Endothelial cell of umbilical vein (primary cell): ENCODE results near the gene TRAPPC12. TPM values are rescaled to one million over a fixed set of nuclear protein-coding genes. Genes with fewer than 3 reads are reported as not detected.
"Not testable (repeated sequence)": the region's sequence is repeated elsewhere in the genome, so short reads cannot be mapped to it uniquely, and the experiment has no call there.

Experiments
- BruUV-seq: library from RNA; stranded (reverse); fragments of 400-500 nt; replicated peaks from 2 replicates; lab custom pipeline; 2021; lab: Mats Ljungman, UMichigan
- CTCF ChIA-PET: fragments of 300-600, 350-600 bp; sonication (Branson Sonifier 250); formaldehyde crosslinking; loops from one replicate; lab custom pipeline; 2021; ENCODE audit warnings: antibody characterized with exemption, inconsistent platforms; lab: Charles Lee
- POLR2A ChIA-PET: fragments of 300-600, 350-600 bp; sonication (Branson Sonifier 250); formaldehyde crosslinking; loops from one replicate; lab custom pipeline; 2021; ENCODE audit warnings: antibody characterized with exemption, inconsistent platforms; lab: Charles Lee
- DNase-seq: peaks from one replicate; pipeline ENCODE4 v3.0.0-alpha.2; 2011; ENCODE audit warnings: low read depth, low spot score
- FAIRE-seq: peaks from 2 replicates; lab custom pipeline; 2011; peaks lifted over from hg19 to GRCh38; lab: Jason Lieb, UNC
- H2AFZ ChIP-seq: 2 replicates; pipeline ENCODE4 v1.6.0; 2012; ENCODE audit warnings: low read depth, low read length, control low read depth, inconsistent platforms
- H3K27ac ChIP-seq: 2 replicates; pipeline ENCODE4 v1.5.1; 2011; ENCODE audit warnings: low read depth, mild to moderate bottlenecking, control low read depth, low read length, moderate library complexity; ENCODE audit not compliant: insufficient read depth
- H3K27me3 ChIP-seq, 2 experiments: 2 replicates each; pipeline versions ENCODE4 v1.6.0 to v1.6.1; 2011; ENCODE audit warnings: low read length in 2 of 2, mixed read lengths in 1 of 2; ENCODE audit not compliant: control insufficient read depth in 2 of 2, insufficient read depth in 2 of 2
- H3K36me3 ChIP-seq, 2 experiments: 2 replicates in 1 of 2; 3 replicates in 1 of 2; pipeline ENCODE4 v1.5.1; 2011; ENCODE audit warnings: low read length in 2 of 2, mild to moderate bottlenecking in 1 of 2, moderate library complexity in 1 of 2; ENCODE audit not compliant: control insufficient read depth in 2 of 2, insufficient read depth in 2 of 2; ENCODE audit errors: extremely low read depth in 1 of 2
- H3K4me1 ChIP-seq: 3 replicates; pipeline ENCODE4 v1.5.1; 2011; ENCODE audit warnings: mild to moderate bottlenecking, low read length; ENCODE audit not compliant: control insufficient read depth, insufficient read depth; ENCODE audit errors: extremely low read depth
- H3K4me2 ChIP-seq: 2 replicates; pipeline ENCODE4 v1.6.1; 2011; ENCODE audit warnings: low read length, control low read depth, mixed read lengths; ENCODE audit not compliant: insufficient read depth
- H3K4me3 ChIP-seq, 3 experiments: fragments of 200-600 bp in 1 of 3; sonication (generic), shearing (Covaris generic) in 1 of 3; replicated peaks in 1 of 3; 2 replicates each; pipeline ENCODE4 v1.5.1; 2011 to 2016; ENCODE audit warnings: control low read depth in 3 of 3, low read length in 3 of 3, mild to moderate bottlenecking in 2 of 3, inconsistent platforms in 1 of 3, low read depth in 1 of 3, moderate library complexity in 1 of 3; ENCODE audit not compliant: insufficient read depth in 1 of 3
- H3K79me2 ChIP-seq: 2 replicates; pipeline ENCODE4 v1.6.0; 2012; ENCODE audit warnings: low read length, inconsistent platforms; ENCODE audit not compliant: control insufficient read depth, insufficient read depth
- H3K9ac ChIP-seq: replicated peaks from 2 replicates; pipeline ENCODE3; 2011; ENCODE audit warnings: low read length, control low read depth; ENCODE audit not compliant: insufficient read depth; ENCODE audit errors: extremely low read depth
- H3K9me1 ChIP-seq: replicated peaks from 3 replicates; pipeline ENCODE4 v1.6.0; 2011; ENCODE audit warnings: mild to moderate bottlenecking, low read length; ENCODE audit not compliant: control insufficient read depth, insufficient read depth; ENCODE audit errors: extremely low read depth
- H3K9me3 ChIP-seq: replicated peaks from 2 replicates; pipeline ENCODE4 v1.5.1; 2012; ENCODE audit warnings: low read length, inconsistent platforms; ENCODE audit not compliant: control insufficient read depth, insufficient read depth
- H4K20me1 ChIP-seq: replicated peaks from 2 replicates; pipeline ENCODE3; 2011; ENCODE audit warnings: mild to moderate bottlenecking, low read length; ENCODE audit not compliant: control insufficient read depth, insufficient read depth; ENCODE audit errors: extremely low read depth
- EZH2 ChIP-seq: IDR thresholded peaks from 2 replicates; pipeline ENCODE4 v1.6.1; 2012; ENCODE audit warnings: borderline replicate concordance, low read depth, mild to moderate bottlenecking, moderate library complexity, low read length, inconsistent platforms; ENCODE audit not compliant: severe bottlenecking
- POLR2AphosphoS5 ChIP-seq: IDR thresholded peaks from 2 replicates; pipeline ENCODE4 v1.6.1; 2012; ENCODE audit warnings: low read depth, mild to moderate bottlenecking, control low read depth, low read length, moderate library complexity; ENCODE audit not compliant: insufficient read depth
- dilution Hi-C: fragments of 300-500 bp; cut with MboI; formaldehyde crosslinking; loops from one replicate; pipeline ENCODE4 v1.15.0; 2019; ENCODE audit warnings: low sequenced_read_pairs; ENCODE audit not compliant: extremely low pct_ligation_motif_present
- intact Hi-C: fragments of 100-400 bp; cut with micrococcal nuclease; formaldehyde crosslinking; loops from one replicate; pipeline ENCODE4 v1.10.0; 2022
- polyA plus RNA-seq, 4 experiments: library from polyadenylated mRNA; depleted of rRNA in 3 of 4; stranded (reverse) in 3 of 4; unstranded in 1 of 4; fragments of >200 nt; gene quantifications; 2 replicates each; pipeline versions ENCODE4 v1.2.1 to v1.2.3, GENCODE V29; 2011 to 2012; ENCODE audit warnings: missing spikeins in 1 of 4
- total RNA-seq: library from RNA; stranded (reverse); gene quantifications from 2 replicates; pipeline ENCODE4 v1.2.3, GENCODE V29; 2021
- TF ChIP-seq, protein P1 (sequence below), 2 donors: IDR thresholded peaks; 1 replicate in 1 of 2; 2 replicates in 1 of 2; pipeline ENCODE4 v1.5.1; 2011; ENCODE audit warnings: low read length in 2 of 2, mild to moderate bottlenecking in 2 of 2, moderate library complexity in 2 of 2, control low read depth in 1 of 2, inconsistent platforms in 1 of 2, low read depth in 1 of 2; ENCODE audit not compliant: insufficient read depth in 1 of 2; ENCODE audit errors: extremely low read depth in 1 of 2

The TRAPPC12 gene
- total and polyA plus RNA-seq, 2 donors (not counting 3 experiments of a cell fraction or from before 2014, with no cell fraction given), result 47.5 to 81.5 TPM

GRCh38 chr2:3513026-3513810, 133.7 kb downstream of the TRAPPC12 start:
- H3K4me1 ChIP-seq, result peaks cover 5% of the 10 kb centered on the region
- peak; percentile 16 for DNase-seq
- H3K9me1 ChIP-seq, result no peaks in the 10 kb centered on the region
- no peaks in the 10 kb centered on the region for H3K27me3 ChIP-seq
- TF ChIP-seq EZH2, result no peak
- TF ChIP-seq, protein P1, sequence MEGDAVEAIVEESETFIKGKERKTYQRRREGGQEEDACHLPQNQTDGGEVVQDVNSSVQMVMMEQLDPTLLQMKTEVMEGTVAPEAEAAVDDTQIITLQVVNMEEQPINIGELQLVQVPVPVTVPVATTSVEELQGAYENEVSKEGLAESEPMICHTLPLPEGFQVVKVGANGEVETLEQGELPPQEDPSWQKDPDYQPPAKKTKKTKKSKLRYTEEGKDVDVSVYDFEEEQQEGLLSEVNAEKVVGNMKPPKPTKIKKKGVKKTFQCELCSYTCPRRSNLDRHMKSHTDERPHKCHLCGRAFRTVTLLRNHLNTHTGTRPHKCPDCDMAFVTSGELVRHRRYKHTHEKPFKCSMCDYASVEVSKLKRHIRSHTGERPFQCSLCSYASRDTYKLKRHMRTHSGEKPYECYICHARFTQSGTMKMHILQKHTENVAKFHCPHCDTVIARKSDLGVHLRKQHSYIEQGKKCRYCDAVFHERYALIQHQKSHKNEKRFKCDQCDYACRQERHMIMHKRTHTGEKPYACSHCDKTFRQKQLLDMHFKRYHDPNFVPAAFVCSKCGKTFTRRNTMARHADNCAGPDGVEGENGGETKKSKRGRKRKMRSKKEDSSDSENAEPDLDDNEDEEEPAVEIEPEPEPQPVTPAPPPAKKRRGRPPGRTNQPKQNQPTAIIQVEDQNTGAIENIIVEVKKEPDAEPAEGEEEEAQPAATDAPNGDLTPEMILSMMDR (IDR thresholded peaks at IDR 0.05; ENCODE audit: extremely low read depth in 1 of 2, insufficient read depth in 1 of 2, low read depth in 1 of 2, low read length in 2 of 2), result no peak
- TF ChIP-seq POLR2AphosphoS5, result no peak
- peaks cover 5% of the 10 kb centered on the region for H3K79me2 ChIP-seq
- ChIA-PET CTCF (interaction anchor here (0.9 to 1.7 kb wide), 4 partner anchors 8 to 43 kb away, joined by 3 to 7 read pairs (median 3); no protein-coding TSS in a partner anchor), POLR2A (no interaction called here)
- no peak overlapping the region for H3K9ac ChIP-seq
- dilution Hi-C loops (no loop called here), intact Hi-C loops (no loop called here)
- H3K36me3 ChIP-seq, result peaks cover 13 to 14% of the 10 kb centered on the region in 2 experiments
- no peaks in the 10 kb centered on the region for H4K20me1 ChIP-seq
- no peak overlapping the region for H3K27ac ChIP-seq
- H2AFZ ChIP-seq, result no peak overlapping the region
- H3K9me3 ChIP-seq, result no peaks in the 10 kb centered on the region
- no peak overlapping the region for H3K4me2 ChIP-seq
- FAIRE-seq, result no peak
- no peak overlapping the region for H3K4me3 ChIP-seq
- no TSS peak for BruUV-seq

DNA sequence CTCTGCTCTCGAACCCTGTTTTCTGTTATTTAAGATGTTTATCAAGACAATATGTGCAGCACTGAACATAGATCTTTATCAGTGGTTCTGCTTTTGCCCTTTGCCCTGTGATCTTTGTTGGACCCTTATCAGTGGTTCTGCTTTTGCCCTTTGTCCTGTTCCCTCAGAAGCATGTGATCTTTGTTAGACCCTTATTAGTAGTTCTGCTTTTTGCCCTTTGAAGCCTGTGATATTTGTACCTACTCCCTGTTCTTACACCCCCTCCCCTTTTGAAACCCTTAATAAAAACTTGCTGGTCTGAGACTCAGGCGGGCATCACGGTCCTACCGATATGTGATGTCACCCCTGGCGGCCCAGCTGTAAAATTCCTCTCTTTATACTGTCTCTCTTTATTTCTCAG, 135.9 kb downstream of the TRAPPC12 start:
- CTCF ChIA-PET, H3K79me2 ChIP-seq, H3K9ac ChIP-seq, dilution Hi-C loops, POLR2A ChIA-PET, FAIRE-seq, H3K27ac ChIP-seq, H3K4me2 ChIP-seq, intact Hi-C loops, H3K9me3 ChIP-seq, H3K27me3 ChIP-seq, BruUV-seq, H3K9me1 ChIP-seq, H3K4me3 ChIP-seq, H4K20me1 ChIP-seq, H2AFZ ChIP-seq, DNase-seq: not testable (repeated sequence)
- peaks cover 12% of the 10 kb centered on the region for H3K4me1 ChIP-seq
- H3K36me3 ChIP-seq, result peaks cover 13% of the 10 kb centered on the region in 2 experiments
